ENCODE results near the gene MCM3AP.
"Not testable (repeated sequence)": the region's sequence is repeated elsewhere in the genome, so short reads cannot be mapped to it uniquely, and the experiment has no call there.

MCM3AP gene

DNA sequence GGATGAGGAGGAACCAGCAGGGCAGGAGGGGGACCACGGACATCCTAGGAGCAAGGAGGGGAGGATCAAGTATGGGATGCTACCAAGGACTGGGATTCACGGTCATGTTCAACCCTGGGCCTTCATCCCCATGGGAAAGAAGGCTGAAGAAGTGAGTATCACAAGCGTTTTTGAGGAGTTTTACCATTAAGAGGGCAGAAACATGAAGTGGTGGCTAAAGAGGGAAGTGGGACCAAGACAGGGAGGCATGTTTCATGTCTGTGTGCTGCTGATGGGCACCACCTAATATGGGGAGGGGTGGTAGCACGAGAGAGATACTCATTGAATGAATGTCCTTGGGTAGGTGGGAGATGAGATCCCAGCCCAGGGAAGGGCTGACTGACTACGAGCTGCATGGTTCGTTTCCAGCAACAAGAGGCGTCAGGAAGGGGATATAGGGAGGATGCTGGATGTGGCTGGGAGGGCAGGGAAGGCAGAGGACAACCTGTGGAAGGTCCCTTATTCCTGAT is 45.5 kb downstream of the MCM3AP start:
- DNase-seq, result no peak

DNA sequence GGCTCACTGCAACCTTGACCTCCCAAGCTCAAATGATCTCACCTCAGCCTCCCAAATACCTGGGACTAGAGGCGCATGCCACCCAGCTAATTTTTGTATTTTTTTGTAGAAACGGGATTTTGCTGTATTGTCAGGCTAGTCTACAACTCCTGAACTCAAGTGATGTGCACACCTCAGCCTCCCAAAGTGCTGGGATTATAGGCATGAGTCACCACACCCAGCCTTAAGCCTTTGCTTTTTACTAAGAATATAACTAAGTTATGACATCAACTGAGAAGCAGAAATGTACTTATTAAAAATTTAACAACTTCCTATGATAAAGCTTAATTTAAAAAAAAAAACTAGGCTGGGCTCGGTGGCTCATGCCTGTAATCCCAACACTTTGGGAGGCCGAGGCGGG is 47.9 kb downstream of the MCM3AP start:
- DNase-seq, result no peak

DNA sequence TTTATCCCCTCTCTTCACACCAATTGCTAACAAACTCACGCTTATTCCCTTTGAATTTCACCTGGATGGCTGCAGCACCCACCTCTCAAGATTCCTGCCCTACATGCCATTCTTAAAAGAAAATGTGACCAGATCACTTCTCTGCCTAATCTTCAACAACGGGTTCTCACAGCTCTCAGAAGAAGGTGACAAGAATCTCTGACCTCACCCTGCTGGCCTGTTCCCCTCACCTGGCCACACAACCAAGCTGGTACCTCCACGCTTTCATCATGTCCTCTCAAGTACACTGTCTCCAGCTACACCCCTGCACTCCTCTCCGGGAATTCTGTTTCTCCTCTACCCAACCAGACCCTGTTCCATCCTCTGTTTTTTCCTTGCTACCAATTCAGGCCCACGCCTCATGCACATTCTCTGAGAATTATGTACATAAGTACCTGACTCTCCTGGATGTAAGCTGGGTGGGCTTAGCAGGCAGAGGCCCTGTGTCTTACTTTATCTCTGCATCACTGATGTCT is 50.9 kb downstream of the MCM3AP start:
- no peak for DNase-seq

DNA sequence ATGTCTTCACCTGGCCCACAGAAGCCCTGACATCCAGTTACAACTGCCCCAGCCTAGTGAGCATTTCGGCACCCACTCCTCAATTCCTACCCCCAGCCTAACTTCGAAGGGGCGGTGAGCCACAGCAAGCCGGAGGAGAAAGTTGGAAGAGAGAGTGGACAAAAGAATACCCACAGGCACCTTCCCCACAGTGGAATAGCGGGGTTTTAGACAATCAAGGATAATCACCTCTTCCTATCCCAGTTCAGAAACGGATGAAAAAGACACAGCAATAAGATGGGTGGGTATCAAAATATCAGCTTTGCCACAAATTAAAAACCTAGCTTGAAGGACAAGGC is 55.5 kb downstream of the MCM3AP start:
- DNase-seq, result no peak

DNA sequence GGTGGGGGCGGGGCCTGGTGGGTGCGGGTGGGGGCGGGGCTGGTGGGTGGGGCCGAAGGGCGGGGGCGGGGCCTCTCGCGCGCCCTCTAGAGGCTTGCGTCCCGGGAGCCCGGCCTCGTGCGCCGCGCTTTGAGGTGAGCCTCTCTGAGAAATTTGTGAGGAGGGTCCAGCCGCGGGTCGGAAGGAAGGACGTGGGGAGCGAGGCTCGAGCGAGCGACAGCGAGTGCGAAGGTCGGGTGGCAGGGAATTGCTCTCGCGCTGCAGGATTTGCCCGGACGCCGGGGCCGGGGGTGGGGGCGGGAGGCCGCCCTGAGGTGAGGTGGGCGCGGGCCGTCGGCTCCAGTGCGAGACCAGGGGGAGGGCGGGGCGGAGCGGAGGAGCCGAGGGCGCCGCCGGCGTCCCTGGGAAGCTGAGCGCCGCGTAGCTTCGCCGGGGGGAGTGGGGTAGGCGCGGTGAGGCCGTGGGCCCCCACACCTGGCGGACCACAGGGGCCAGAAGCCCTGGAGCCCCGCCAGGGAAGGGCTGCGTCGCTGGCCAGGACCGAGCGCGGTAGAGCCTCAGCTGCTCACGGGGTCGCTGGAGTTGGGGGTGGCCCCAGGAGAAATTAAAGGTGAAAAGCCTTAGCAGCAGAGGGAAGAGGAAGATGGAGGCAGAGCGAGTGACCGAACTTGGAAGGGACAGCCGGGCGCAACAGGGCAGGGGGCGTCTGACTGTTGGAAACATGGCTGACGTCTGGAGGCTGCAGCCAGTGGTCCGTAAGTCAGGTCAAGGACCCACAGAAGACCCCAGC is 56.1 kb downstream of the MCM3AP start:
- no peak for DNase-seq

DNA sequence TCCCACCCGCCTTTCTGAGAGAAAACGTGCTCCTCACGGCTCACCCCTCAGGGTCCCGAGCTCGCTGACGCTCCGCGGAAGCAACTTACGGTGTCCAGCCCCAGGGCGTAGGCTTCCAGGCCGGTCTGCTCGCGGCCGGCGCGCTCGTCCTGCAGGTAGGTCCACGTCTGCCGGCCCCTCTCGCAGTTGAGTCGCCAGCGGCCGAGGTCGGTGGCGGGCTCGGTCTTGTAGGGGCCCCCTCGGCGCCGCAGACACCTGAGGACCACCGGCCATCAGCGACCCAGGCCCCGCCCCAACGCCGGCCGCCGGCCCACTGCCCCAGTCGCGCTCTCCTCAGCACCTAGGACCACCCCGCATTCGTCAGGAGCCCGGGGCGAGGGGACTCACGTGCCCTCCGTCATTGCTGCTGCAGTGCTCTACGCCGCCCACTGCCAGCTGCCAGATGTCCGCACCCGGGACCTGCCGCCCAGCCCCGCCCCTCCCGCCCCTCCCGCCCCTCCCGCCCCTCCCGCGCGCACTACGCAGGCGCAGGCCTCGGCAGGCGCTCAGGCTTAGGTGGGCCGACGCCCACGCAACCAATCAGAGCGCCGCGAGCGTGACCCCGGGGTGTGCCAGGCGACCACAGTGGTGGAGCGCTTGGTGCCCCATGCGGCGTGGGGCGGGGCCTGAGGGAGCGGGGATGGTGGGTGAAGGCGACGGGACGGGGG is 56.9 kb downstream of the MCM3AP start, which contains the start of gene LSS:
TSS of gene LSS (minus strand) at position 430 of the 707 bp plus-strand sequence. CDS start at position 401, 29 bp downstream.
- DNase-seq, result peak; percentile 66

DNA sequence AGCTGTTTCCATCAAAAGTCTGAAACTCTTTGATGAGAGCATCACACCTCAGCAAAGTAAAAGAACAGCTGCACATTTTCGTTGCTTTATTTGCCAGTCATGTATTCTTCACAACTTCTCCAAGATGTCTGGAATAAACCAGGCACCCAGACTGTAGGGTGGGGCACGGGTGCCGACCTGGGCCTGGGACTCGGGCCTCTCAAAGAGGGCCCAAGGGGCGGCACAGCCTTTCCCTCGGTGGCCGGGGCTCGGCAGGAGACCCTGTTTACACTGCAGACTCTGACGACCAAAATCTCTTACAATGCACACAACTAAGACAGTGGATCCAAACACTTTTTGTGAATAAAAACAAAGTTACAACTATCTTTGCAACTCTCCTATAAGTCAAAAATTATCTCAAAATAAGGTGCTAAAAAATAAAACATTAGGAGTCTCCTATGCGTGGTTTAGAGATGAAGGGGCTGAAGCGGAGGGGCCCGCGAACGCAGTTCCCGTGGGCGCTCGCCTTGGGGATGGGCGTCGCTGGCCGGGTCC is 57.5 kb downstream of the MCM3AP start:
- no peak for DNase-seq

DNA sequence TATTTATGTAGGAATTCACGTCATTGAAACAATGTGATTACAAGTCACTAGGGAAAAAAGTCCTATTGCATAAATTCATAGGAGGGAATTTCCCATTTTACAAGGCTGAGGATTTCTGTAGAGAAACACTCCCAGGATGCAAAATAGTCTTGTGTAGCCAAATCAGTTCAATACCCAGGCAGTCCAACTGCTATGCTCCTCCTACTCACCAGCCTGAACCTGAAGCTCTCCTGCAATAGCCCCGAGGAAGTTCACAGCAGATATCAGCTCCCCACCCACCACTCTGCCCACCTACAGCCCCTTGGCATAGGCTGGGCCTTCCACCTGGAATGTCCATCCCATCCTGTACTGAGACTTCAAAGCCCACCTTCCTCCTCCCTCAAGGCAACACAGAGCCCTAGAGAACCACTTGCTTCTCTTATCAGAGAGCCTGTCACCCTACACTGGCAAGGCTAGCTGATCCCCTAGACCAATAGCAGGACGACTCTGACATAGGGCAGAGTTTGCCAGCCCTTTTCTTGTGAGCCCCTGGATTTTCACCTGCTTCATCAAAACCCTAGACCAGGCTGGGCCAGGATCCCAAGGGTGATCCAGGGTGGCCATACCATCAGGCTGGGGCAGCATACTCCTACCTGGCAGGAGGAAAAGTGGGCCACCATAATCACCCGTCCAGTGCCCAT is 58.4 kb downstream of the MCM3AP start:
- no peak for DNase-seq

DNA sequence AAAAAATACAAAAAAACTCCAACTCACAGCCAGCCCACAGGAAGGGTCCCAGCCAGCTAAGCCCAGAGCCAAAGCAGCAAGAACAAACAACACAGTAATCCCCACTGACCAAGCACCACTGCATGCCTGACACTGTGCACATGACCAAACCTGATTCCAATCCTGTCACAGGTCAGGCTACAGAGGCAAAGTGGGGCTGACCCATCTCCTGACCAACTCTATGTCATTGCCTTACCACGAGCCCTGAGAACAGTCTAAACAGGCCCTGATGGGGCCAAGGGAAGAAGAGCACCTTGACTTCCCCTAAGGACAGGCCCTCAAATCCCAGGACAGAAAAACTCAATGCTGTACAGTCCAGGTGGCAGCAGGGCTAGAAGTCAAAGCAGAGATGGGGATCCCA is 59.3 kb downstream of the MCM3AP start:
- no peak for DNase-seq

DNA sequence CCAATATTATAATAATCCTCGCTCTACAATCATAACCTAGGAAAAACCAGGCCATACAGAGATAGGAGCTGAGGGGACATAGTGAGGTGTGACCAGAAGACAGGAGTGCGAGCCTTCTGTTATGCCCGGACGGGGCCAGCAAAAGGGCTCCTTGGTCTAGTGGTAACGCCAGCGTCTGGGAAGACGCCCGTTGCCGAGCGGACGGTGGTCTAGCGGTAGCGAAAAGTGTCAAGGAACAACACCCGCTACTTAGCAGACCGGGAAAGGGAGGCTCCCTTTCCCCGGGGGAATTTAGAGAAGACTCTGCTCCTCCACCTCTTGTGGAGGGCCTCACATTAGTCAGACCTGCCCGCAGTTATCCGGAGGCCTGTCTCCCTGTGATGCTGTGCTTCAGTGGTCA is 61.8 kb downstream of the MCM3AP start:
- not testable (repeated sequence) for DNase-seq

DNA sequence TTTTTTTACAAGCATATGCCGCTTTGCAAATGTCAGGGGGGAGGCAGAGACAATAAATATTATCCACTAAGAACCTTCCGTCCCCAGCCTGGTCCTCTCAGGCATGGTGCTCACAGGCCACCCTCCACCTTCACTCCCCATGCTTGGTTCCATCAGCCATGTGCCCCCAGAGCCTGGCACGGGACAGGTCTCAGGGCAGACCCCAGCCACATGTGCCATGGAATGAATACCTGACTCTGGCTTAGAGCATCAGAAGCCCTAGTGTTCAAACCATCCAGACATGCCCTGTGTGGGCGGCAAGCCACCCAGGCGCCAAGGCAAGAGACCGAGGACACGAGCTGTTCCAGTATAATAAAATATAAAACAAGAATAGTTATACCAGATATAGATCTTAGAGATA is 62.2 kb downstream of the MCM3AP start:
- DNase-seq, result no peak

DNA sequence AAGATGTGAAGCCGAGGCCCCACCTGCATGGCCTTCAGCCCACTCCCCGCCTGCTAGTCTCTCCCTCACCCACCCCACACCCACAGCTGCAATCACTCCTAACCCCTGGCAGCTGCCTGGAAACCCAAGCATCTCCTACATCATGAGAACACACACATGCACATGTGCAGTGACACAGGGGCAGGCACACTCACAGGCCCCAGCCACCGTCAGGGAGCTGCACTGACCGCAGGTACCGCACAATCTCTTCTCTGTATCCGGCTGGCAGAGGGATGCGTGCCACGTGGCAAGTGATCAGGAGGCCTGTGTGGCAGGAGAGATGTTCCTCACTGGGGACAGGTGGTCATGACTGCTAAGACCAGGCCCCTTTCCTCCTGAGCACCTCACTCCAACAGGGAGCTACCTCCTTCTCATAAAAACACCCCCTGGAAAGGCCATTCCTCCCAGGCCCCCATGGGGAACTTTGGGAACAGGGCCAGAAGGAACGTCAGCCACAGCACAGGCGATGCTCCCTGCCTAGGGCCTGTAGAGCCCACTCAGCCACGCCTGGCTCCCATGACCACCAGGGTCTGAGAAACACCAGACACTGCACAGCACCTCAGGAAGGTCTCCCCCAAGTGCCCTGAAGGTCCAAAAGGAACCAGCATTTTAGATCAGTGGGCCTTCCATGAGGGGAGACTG is 62.8 kb downstream of the MCM3AP start:
- DNase-seq, result no peak

DNA sequence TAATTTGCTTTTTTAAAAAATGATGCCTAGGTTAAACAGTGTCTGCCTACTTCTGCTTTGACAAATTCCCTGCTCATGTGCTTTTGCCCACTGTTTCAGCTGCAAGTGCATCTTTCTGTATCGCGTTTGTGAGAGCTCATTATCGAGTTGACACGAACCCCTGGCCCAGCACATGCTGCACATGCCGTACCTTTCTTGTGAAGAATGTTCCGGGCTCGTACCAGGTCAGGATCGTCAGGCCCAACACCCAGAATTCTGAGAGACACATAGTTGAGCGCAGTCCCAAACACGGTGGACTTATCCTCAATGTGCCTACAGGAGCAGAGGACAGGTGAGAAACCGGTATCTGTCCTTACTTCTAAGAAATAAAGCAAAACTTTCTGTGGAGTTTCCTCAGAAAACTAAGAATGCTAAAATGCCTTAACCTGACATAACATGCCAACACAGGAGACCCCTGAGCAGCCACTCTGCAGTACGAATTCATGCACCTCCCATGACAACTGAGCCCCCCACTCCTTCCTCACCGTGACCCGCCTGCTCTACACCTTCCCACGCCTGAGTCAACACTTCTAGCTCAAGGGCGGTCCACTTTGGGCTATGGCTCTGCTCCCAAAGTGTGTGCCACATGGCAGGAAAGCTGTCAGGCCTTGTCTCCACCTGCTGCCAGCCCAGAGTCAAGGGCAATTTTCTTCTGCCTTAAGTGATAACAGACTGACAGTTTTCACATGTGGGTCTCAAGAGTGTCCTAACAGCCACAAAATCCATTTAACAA is 63.6 kb downstream of the MCM3AP start:
- no peak for DNase-seq

DNA sequence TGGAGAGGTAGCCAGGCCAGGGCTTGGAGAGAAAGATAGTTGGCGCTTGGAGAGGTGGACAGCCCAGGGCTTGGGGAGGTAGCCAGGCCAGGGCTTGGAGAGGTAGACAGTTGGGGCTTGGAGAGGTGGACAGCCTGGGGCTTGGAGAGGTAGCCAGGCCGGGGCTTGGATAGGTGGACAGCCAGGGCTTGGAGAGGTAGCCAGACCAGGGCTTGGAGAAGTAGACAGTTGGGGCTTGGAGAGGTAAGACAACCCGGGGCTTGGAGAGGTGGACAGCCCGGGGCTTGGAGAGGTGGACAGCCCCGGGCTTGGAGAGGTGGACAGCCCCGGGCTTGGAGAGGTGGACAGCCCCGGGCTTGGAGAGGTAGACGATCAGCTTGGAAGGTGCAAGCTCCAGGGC is 64.6 kb downstream of the MCM3AP start:
- no peak for DNase-seq

DNA sequence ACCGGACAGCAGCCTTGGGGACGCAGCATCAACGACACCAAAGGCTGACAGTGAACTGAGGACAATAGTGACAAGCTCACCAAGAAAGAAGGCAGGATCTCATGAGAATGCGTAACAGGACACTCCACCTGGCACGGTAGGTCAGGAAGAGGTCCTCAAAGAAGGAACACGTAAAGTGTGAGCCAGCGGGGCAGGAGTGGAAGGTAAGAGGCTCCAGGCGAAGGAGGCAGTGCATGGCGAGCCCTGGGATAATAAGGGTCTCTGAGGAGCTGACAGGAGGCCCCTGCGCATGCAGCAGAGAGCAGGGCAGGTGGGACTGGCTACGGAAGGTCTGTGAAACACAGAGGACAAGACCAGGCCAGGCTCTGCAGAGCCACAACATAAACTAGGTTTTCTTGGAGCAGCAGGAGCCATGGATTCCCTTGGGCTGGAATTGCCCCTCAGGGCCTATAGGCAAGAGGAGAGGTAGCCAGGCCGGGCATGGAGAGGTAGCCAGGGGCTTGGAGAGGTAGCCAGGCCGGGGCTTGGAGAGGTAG is 65.1 kb downstream of the MCM3AP start:
- no peak for DNase-seq

DNA sequence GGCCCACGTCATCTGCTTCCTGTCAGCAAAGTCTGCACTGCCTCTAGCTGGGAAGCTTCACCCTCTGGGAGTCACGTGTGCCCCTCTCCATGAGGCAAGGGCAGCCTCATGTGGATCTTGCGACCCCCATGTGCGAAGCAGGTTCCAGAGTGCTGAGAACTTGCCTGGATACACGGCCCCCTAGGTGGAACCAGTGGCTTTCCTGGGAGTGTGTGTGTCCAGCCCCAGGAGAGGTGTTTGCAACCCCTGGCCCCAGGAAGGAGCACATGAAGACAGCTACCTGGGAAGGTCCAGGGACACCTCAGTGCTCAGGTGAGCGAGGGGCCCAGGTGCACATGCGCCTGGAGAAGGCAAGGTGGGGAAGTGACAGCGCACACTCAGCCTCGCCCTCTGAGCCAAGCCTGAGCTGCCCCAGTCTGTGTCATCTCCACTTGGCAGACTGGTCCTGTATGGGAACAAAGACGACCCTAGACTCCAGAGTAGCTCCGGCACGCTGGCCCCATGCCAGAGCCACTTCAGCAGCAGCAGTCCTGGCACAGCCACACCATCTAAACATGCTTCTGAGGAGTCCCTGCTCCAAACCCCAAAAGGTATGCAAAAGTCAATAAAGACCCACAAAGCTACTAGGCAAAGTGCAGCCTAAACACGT is 65.7 kb downstream of the MCM3AP start:
- DNase-seq, result no peak

DNA sequence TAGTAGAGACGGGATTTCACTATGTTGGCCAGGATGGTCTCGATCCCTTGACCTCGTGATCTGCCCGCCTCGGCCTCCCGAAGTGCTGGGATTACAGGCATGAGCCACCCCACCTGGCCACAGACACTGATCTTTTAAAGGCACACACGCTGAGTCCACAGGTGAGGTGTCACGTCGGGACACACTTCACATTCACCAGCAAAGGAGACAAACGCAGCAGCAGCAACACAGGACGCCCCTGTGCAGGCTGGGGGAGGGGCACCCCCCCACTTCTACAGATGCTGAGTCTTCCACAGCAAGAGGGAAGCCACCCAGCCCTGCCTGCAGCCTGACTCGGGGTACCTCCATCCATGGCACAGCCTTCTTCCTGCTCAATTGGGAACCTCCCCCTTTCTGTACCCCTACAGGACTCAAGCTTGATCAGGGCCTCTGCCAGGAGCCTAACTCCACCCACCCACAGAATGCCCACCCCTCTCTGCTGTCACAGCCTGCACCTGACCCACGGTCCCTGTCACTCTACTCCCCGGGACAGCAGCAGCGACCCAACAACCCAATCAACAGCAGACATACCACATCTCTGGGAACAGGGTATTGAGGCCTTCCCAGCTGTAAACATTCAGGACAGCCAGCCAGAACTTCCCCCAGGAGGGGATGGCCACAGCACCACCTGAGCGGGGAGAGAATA is 66.4 kb downstream of the MCM3AP start:
- no peak for DNase-seq

DNA sequence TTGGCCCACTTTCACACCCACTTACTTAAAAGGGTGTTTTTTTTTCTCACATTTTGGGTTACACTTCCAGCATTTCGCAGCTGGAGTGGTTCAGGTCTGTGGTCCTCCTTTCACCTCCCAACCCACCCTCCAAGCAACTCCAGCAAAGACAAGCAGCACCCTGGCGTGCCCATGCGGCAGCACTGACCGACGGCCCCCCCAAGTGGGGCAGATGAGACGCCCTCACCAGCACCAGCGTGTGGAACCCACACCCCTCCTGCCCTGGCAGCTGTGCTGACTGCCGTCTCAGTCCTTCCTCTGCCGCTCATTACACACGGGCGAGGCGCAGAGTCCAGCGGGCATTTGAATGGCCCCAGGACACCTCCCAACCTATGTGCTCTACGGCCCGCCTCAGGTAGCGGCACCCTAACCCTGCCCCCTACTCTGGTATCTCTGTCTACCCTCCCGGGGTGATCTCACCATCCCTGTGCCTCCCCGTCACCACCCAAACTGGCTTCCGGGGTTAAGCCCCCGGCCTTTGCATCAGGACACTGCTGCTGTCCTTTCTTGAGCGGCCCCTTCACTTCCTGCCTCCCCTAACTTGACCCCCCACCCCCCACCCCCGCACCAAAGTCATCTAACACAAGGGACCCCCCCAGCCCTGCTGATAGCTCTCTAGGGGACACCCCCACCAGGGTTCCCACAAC is 67.8 kb downstream of the MCM3AP start:
- DNase-seq, result no peak

DNA sequence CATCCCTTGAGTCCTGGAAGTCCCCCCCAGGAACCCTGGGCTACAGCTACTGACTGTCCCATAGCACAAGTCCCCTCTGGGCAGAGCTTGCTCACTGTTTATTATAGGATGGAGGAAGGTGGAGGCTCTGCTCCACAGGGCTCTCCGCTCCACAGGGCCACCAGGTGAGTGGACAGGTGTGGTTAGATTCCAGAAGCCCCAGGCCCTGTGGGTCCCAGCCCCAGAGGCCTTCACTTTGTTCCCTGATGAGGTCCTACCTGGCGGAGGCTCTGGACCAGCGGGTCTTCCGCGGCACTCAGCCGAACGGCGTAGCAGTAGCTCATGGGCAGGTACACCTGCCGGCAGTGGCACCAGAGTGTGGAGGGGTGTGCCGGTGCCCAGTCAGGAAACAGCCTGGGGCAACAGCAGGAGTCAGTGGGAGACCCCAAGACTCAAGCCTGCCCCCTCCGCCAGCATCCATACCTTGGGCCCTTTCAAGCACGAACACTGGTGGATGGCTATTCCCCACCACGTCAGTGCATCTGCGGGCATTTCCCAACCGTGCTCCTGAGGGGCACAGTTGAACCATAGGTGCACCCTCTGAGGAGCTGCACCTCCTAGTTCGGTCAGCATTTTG is 69.2 kb downstream of the MCM3AP start:
- DNase-seq, result no peak
